HG02610 (cell line): Measurements from ENCODE around the gene ACAN.

Experiments used
- ATAC-seq: cut with Tn5 transposase; IDR thresholded peaks from one replicate; pipeline ENCODE4 v1.9.1; 2021; ENCODE audit warnings: mild to moderate bottlenecking, moderate library complexity; ENCODE audit not compliant: unreplicated experiment

Gene ACAN

GRCh38 chr15:88800738-88801137, 2.5 kb upstream of the ACAN start:
- ATAC-seq = no peak

- no peak for ATAC-seq
These were observed 816 bp upstream of the ACAN start for GRCh38 chr15:88802250-88802990.

- no peak for ATAC-seq
These were observed 320 bp upstream of the ACAN start for GRCh38 chr15:88802991-88803240.

- ATAC-seq = no peak
These were observed 648 bp downstream of the ACAN start for GRCh38 chr15:88803920-88804247.

GRCh38 chr15:88804257-88804656, 1.0 kb downstream of the ACAN start:
- ATAC-seq = no peak

GRCh38 chr15:88805031-88805780, 2.0 kb downstream of the ACAN start:
- ATAC-seq = no peak

GRCh38 chr15:88810446-88810845, 7.2 kb downstream of the ACAN start:
- no peak for ATAC-seq

- ATAC-seq = no peak
These were observed 8.9 kb downstream of the ACAN start for GRCh38 chr15:88812133-88812532.

- ATAC-seq = no peak
These were observed 10.7 kb downstream of the ACAN start for GRCh38 chr15:88813960-88814359.

- no peak for ATAC-seq
These were observed 11.2 kb downstream of the ACAN start for GRCh38 chr15:88814393-88814792.

GRCh38 chr15:88818920-88819319, 15.7 kb downstream of the ACAN start:
- ATAC-seq = no peak

- no peak for ATAC-seq
These were observed 18.8 kb downstream of the ACAN start for GRCh38 chr15:88821993-88822392.

GRCh38 chr15:88828791-88829190, 25.6 kb downstream of the ACAN start:
- ATAC-seq = no peak

GRCh38 chr15:88830016-88830415, 26.8 kb downstream of the ACAN start:
- ATAC-seq = no peak

GRCh38 chr15:88832820-88833730, 29.8 kb downstream of the ACAN start:
- no peak for ATAC-seq

GRCh38 chr15:88833731-88834100, 30.5 kb downstream of the ACAN start:
- no peak for ATAC-seq

GRCh38 chr15:88834211-88834812, 31.1 kb downstream of the ACAN start:
- no peak for ATAC-seq

GRCh38 chr15:88835119-88835518, 31.9 kb downstream of the ACAN start:
- ATAC-seq = no peak

- ATAC-seq = no peak
These were observed 32.4 kb downstream of the ACAN start for GRCh38 chr15:88835646-88836045.

- no peak for ATAC-seq
These were observed 35.4 kb downstream of the ACAN start for GRCh38 chr15:88838667-88839066.

- no peak for ATAC-seq
These were observed 35.9 kb downstream of the ACAN start for GRCh38 chr15:88839146-88839545.
